K562 (cell line): ENCODE measurements around the gene INHBC. TPM values are rescaled to one million over a fixed set of nuclear protein-coding genes. Genes with fewer than 3 reads are reported as not detected.
A peak's percentile ranks its signal among the peaks of the same experiment; 100 is the strongest.

Experiments used
- CREB1 ChIP-seq, 2 experiments: sonication (generic) in 1 of 2; formaldehyde crosslinking in 1 of 2; IDR thresholded peaks; 2 replicates each; pipeline versions ENCODE4 v1.6.1 to v1.8.0; 2012 to 2022; ENCODE audit warnings: inconsistent platforms in 1 of 2, mild to moderate bottlenecking in 1 of 2, missing genetic modification reagents in 1 of 2, moderate library complexity in 1 of 2
- ELF1 ChIP-seq: fragments of 200-800 bp; sonication (Bioruptor generic); IDR thresholded peaks from 2 replicates; pipeline ENCODE4 v1.6.1; 2016; ENCODE audit warnings: missing genetic modification characterization, missing compliant biosample characterization
- MCM3 ChIP-seq: fragments of 450-650 bp; IDR thresholded peaks from 2 replicates; pipeline ENCODE4 v1.6.1; 2016
- RNF2 ChIP-seq: sonication (generic); IDR thresholded peaks from 2 replicates; pipeline ENCODE4 v1.6.1; 2016
- SOX6 ChIP-seq: fragments of 450-650 bp; IDR thresholded peaks from 2 replicates; pipeline ENCODE4 v1.6.1; 2014; ENCODE audit warnings: mild to moderate bottlenecking
- ZNF184 ChIP-seq: sonication (generic); formaldehyde crosslinking; IDR thresholded peaks from 2 replicates; pipeline ENCODE4 v1.5.0; 2020; ENCODE audit warnings: missing genetic modification reagents
- polyA plus RNA-seq, 8 experiments: library from polyadenylated mRNA; depleted of rRNA in 4 of 8; stranded (reverse) in 5 of 8; unstranded in 3 of 8; fragments of >200 nt; fragmentation: Nextera tagmentation in 2 of 8; fragmentation: Illumina TruSeq in 1 of 8; extraction: Ambion mirVana in 2 of 8; extraction: Trizol in 1 of 8; gene quantifications; 2 replicates each; pipeline versions ENCODE4 v1.2.1 to v1.2.3, GENCODE V29; 2011 to 2014; ENCODE audit warnings: inconsistent platforms in 1 of 8, missing spikeins in 1 of 8
- total RNA-seq, 7 experiments: library from RNA; depleted of rRNA in 6 of 7; stranded (reverse); fragments of >200 nt in 6 of 7; fragmentation: Illumina TruSeq in 2 of 7; extraction: Trizol in 2 of 7; gene quantifications; 2 replicates each; pipeline versions ENCODE4 v1.2.1 to v1.2.3, GENCODE V29; 2011 to 2021; ENCODE audit warnings: low replicate concordance in 1 of 7
- TF ChIP-seq, protein P1 (sequence below): IDR thresholded peaks from 2 replicates; pipeline ENCODE4 v1.6.1; 2014; ENCODE audit warnings: antibody characterized with exemption
- TF ChIP-seq, protein P2 (sequence below): sonication (generic); formaldehyde crosslinking; IDR thresholded peaks from 2 replicates; pipeline ENCODE4 v1.8.0; 2022; ENCODE audit warnings: mild to moderate bottlenecking, low read depth, missing genetic modification reagents
- TF ChIP-seq, protein P3 (sequence below): fragments of 450-650 bp; IDR thresholded peaks from 2 replicates; pipeline ENCODE4 v1.6.1; 2016; ENCODE audit warnings: low read depth, mild to moderate bottlenecking, moderate library complexity
- TF ChIP-seq, protein P4 (sequence below): fragments of 250-450 bp; sonication (Bioruptor Pico); IDR thresholded peaks from 2 replicates; pipeline ENCODE4 v1.8.0; 2022; ENCODE audit warnings: inconsistent platforms, mild to moderate bottlenecking, moderate library complexity, borderline replicate concordance
- TF ChIP-seq, protein P5 (sequence below): fragments of 450-650 bp; IDR thresholded peaks from 2 replicates; pipeline ENCODE4 v1.6.1; 2016; ENCODE audit warnings: borderline replicate concordance
- TF ChIP-seq, protein P6 (sequence below): fragments of 250-450 bp; sonication (Bioruptor Pico); IDR thresholded peaks from 2 replicates; pipeline ENCODE4 v1.5.0; 2021
- TF ChIP-seq, protein P7 (sequence below): fragments of 250-450 bp; sonication (Bioruptor Pico); IDR thresholded peaks from 2 replicates; pipeline ENCODE4 v1.8.0; 2021; ENCODE audit warnings: moderate library complexity, mild to moderate bottlenecking, inconsistent platforms
- TF ChIP-seq, protein P8 (sequence below): fragments of 450-650 bp; IDR thresholded peaks from 2 replicates; pipeline ENCODE4 v1.7.1; 2018; ENCODE audit warnings: mild to moderate bottlenecking, low read depth; ENCODE audit not compliant: partially characterized antibody

INHBC gene
- total and polyA plus RNA-seq, 9 of the 15 experiments (the other 6 are each of a cell fraction or from before 2014, with no cell fraction given): 0.07 to 0.24 (median 0.15) TPM; not detected in 4

DNA sequence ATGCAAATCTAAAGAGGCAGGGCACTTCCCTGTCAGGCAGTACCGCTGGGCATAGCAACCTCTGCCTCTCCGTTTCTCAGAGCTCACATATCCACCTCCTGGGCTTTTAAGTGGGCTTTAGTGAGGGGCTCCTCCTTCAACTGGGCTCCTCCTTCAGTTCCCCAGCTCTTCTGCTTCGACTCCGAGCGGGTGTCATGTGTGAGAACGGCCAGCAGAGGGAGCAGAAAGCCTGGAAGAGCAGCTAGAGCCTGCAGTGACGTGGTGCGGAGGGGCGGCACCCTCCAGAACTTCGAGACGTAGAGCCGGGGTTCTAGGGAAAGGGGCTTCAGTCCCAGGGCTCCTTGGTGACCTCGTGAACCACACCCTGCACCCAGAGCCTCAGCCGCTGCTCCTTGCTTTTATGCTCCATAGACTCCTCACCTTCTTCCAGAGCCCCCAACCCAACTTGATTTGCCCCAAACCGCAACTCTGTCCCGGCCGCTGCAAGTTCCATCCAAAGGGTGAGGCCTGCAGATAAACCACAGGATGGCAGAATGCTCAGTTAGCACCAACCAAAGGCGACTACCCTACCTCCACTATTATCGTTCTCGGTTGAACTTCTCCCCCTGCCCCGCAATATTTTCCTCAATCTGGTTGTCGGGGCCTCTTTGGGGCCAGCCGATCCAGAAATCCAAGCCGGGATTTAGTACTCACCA, 24.6 kb downstream of the INHBC start (continued):
- TF ChIP-seq, protein P1, sequence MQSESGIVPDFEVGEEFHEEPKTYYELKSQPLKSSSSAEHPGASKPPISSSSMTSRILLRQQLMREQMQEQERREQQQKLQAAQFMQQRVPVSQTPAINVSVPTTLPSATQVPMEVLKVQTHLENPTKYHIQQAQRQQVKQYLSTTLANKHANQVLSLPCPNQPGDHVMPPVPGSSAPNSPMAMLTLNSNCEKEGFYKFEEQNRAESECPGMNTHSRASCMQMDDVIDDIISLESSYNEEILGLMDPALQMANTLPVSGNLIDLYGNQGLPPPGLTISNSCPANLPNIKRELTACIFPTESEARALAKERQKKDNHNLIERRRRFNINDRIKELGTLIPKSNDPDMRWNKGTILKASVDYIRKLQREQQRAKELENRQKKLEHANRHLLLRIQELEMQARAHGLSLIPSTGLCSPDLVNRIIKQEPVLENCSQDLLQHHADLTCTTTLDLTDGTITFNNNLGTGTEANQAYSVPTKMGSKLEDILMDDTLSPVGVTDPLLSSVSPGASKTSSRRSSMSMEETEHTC: no peak
- TF ChIP-seq RNF2: no peak
- TF ChIP-seq CREB1 (IDR thresholded peaks at IDR 0.05): peak; percentile 83
- peak; percentile 90 for TF ChIP-seq CREB1 (CRISPR knock-in tag; IDR thresholded peaks at IDR 0.05)
- TF ChIP-seq, protein P2, sequence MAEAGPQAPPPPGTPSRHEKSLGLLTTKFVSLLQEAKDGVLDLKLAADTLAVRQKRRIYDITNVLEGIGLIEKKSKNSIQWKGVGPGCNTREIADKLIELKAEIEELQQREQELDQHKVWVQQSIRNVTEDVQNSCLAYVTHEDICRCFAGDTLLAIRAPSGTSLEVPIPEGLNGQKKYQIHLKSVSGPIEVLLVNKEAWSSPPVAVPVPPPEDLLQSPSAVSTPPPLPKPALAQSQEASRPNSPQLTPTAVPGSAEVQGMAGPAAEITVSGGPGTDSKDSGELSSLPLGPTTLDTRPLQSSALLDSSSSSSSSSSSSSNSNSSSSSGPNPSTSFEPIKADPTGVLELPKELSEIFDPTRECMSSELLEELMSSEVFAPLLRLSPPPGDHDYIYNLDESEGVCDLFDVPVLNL: peak; percentile 58; the same call in 1 of the 2 replicates
- TF ChIP-seq, protein P3, sequence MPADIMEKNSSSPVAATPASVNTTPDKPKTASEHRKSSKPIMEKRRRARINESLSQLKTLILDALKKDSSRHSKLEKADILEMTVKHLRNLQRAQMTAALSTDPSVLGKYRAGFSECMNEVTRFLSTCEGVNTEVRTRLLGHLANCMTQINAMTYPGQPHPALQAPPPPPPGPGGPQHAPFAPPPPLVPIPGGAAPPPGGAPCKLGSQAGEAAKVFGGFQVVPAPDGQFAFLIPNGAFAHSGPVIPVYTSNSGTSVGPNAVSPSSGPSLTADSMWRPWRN: no peak
- no peak for TF ChIP-seq MCM3
- peak; percentile 62; the same call in 1 of the 2 replicates for TF ChIP-seq SOX6
- TF ChIP-seq, protein P4, sequence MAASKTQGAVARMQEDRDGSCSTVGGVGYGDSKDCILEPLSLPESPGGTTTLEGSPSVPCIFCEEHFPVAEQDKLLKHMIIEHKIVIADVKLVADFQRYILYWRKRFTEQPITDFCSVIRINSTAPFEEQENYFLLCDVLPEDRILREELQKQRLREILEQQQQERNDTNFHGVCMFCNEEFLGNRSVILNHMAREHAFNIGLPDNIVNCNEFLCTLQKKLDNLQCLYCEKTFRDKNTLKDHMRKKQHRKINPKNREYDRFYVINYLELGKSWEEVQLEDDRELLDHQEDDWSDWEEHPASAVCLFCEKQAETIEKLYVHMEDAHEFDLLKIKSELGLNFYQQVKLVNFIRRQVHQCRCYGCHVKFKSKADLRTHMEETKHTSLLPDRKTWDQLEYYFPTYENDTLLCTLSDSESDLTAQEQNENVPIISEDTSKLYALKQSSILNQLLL (CRISPR knock-in tag): no peak
- TF ChIP-seq, protein P5, sequence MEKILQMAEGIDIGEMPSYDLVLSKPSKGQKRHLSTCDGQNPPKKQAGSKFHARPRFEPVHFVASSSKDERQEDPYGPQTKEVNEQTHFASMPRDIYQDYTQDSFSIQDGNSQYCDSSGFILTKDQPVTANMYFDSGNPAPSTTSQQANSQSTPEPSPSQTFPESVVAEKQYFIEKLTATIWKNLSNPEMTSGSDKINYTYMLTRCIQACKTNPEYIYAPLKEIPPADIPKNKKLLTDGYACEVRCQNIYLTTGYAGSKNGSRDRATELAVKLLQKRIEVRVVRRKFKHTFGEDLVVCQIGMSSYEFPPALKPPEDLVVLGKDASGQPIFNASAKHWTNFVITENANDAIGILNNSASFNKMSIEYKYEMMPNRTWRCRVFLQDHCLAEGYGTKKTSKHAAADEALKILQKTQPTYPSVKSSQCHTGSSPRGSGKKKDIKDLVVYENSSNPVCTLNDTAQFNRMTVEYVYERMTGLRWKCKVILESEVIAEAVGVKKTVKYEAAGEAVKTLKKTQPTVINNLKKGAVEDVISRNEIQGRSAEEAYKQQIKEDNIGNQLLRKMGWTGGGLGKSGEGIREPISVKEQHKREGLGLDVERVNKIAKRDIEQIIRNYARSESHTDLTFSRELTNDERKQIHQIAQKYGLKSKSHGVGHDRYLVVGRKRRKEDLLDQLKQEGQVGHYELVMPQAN: 0 out of 2 replicates have a peak, but pooled peaks have one; percentile 40
- TF ChIP-seq, protein P6, sequence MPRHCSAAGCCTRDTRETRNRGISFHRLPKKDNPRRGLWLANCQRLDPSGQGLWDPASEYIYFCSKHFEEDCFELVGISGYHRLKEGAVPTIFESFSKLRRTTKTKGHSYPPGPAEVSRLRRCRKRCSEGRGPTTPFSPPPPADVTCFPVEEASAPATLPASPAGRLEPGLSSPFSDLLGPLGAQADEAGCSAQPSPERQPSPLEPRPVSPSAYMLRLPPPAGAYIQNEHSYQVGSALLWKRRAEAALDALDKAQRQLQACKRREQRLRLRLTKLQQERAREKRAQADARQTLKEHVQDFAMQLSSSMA (CRISPR knock-in tag): no peak
- TF ChIP-seq ELF1 (tag): no peak
- no peak for TF ChIP-seq ZNF184 (CRISPR knock-in tag)
- TF ChIP-seq, protein P7, sequence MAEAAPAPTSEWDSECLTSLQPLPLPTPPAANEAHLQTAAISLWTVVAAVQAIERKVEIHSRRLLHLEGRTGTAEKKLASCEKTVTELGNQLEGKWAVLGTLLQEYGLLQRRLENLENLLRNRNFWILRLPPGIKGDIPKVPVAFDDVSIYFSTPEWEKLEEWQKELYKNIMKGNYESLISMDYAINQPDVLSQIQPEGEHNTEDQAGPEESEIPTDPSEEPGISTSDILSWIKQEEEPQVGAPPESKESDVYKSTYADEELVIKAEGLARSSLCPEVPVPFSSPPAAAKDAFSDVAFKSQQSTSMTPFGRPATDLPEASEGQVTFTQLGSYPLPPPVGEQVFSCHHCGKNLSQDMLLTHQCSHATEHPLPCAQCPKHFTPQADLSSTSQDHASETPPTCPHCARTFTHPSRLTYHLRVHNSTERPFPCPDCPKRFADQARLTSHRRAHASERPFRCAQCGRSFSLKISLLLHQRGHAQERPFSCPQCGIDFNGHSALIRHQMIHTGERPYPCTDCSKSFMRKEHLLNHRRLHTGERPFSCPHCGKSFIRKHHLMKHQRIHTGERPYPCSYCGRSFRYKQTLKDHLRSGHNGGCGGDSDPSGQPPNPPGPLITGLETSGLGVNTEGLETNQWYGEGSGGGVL (CRISPR knock-in tag): no peak
- TF ChIP-seq, protein P8, sequence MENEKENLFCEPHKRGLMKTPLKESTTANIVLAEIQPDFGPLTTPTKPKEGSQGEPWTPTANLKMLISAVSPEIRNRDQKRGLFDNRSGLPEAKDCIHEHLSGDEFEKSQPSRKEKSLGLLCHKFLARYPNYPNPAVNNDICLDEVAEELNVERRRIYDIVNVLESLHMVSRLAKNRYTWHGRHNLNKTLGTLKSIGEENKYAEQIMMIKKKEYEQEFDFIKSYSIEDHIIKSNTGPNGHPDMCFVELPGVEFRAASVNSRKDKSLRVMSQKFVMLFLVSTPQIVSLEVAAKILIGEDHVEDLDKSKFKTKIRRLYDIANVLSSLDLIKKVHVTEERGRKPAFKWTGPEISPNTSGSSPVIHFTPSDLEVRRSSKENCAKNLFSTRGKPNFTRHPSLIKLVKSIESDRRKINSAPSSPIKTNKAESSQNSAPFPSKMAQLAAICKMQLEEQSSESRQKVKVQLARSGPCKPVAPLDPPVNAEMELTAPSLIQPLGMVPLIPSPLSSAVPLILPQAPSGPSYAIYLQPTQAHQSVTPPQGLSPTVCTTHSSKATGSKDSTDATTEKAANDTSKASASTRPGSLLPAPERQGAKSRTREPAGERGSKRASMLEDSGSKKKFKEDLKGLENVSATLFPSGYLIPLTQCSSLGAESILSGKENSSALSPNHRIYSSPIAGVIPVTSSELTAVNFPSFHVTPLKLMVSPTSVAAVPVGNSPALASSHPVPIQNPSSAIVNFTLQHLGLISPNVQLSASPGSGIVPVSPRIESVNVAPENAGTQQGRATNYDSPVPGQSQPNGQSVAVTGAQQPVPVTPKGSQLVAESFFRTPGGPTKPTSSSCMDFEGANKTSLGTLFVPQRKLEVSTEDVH: no peak
